HFF-Myc (cell line): ENCODE measurements around the gene GDPD1.

Experiments
- DNase-seq: peaks from one replicate; pipeline ENCODE4 v3.0.0-alpha.2; 2011; ENCODE audit warnings: low read depth; ENCODE audit errors: extremely low read depth
- H3K4me3 ChIP-seq: replicated peaks from 2 replicates; pipeline ENCODE4 v1.5.1; 2011; ENCODE audit warnings: low read depth, mild to moderate bottlenecking, control low read depth, low read length
- TF ChIP-seq, protein P1 (sequence below): IDR thresholded peaks from 2 replicates; pipeline ENCODE4 v1.5.1; 2012; ENCODE audit warnings: mild to moderate bottlenecking, low read depth, low read length, control low read depth; ENCODE audit errors: missing control alignments

GDPD1 gene

DNA sequence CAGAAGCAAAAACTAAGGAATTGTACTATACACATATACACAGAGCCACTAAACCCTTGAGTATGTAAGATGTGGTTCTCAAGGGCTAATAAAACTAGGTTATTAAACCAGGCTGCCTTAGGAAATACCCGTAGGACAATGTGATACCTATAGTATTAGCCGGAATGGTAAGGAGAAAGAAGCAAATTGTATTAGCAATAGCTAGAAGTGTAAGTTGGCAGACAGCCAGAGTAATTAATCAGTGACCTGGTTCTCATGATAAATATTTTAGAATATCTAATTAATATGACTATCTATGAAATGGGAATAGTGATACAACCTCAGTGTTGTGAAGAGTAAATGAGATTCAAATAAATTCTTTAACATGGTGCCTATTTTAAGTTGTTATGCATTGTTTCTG lies 18.6 kb downstream of the GDPD1 start:
- H3K4me3 ChIP-seq, result no peak overlapping the region

DNA sequence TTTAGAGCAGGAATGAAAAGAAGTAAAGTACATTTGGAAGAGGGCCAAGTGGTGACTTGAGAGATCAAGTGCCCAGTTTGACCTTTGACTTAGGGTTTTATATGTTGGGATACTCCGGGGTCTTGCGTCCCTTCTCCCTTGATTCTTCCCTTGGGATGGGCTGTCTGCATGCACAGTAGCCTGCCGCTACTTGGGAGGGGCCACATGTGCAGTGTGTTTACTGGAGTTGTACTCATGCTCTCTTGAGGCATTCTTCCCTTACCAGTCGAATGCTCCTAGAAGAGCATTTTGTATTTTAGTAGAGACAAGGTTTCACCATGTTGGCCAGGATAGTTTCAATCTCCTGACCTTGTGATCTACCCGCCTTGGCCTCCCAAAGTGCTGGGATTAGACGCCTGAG lies 23.8 kb downstream of the GDPD1 start:
- TF ChIP-seq, protein P1, sequence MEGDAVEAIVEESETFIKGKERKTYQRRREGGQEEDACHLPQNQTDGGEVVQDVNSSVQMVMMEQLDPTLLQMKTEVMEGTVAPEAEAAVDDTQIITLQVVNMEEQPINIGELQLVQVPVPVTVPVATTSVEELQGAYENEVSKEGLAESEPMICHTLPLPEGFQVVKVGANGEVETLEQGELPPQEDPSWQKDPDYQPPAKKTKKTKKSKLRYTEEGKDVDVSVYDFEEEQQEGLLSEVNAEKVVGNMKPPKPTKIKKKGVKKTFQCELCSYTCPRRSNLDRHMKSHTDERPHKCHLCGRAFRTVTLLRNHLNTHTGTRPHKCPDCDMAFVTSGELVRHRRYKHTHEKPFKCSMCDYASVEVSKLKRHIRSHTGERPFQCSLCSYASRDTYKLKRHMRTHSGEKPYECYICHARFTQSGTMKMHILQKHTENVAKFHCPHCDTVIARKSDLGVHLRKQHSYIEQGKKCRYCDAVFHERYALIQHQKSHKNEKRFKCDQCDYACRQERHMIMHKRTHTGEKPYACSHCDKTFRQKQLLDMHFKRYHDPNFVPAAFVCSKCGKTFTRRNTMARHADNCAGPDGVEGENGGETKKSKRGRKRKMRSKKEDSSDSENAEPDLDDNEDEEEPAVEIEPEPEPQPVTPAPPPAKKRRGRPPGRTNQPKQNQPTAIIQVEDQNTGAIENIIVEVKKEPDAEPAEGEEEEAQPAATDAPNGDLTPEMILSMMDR, result no peak
- no peak for DNase-seq
- H3K4me3 ChIP-seq, result no peak overlapping the region

More for the DNA sequence above, 18.6 kb downstream of the GDPD1 start:
- no peak for DNase-seq
- TF ChIP-seq, protein P1, result no peak

DNA sequence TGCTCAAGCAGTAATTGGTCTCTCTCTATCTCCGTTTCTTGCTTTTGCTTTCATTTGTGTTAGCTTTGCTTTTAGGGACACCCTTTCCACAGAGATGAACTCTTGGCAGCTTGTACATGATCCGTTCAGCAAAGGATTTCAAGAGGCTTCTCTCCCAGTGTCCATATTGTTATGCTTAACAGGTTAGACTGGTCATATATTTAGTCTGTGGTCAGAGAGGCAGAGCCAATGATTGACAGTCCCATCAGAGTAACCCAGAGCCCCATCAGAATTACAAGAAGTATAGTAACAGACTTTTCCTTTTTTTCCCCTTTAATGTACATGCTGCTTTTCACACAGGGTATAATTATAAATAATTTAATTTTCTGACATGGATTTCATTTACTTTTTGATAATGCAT lies 34.4 kb downstream of the GDPD1 start:
- TF ChIP-seq, protein P1, result no peak
- no peak overlapping the region for H3K4me3 ChIP-seq
- DNase-seq, result no peak

DNA sequence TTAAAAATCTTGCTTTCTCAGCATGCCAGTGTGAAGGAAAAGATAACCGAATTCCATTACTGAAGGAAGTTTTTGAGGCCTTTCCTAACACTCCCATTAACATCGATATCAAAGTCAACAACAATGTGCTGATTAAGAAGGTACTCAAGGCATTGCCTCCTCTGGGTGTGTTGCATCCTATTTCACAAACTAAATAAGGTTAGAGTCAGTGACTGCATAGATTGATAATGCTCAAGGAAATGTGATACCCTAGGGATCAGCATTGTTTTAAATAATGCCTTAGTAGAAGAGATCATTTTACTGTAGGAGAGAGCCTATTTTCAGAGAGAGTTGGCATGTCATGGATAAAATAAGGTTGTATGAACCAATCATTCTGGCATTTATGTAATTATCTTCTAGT lies 36.8 kb downstream of the GDPD1 start:
- TF ChIP-seq, protein P1, result no peak
- H3K4me3 ChIP-seq, result no peak overlapping the region
- DNase-seq, result no peak

DNA sequence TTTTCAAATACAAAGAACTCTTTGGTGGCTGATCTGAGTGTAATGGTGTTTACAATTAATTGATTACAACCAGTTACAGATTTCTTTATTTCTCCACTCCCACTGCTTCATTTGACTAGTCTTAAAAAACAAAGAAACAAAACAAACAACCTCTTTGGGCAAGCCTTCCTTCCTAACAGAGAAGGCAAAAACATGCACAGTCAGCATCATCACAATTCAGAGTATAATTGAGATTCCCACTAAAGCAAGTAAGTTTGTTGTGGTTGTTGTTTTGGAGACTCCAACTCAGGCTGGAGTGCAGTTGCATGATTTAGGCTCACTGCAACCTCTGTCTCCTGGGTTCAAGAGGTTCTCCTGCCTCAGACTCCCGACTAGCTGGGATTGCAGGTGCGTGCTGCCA lies 40.4 kb downstream of the GDPD1 start:
- no peak for DNase-seq
- TF ChIP-seq, protein P1, result no peak

DNA sequence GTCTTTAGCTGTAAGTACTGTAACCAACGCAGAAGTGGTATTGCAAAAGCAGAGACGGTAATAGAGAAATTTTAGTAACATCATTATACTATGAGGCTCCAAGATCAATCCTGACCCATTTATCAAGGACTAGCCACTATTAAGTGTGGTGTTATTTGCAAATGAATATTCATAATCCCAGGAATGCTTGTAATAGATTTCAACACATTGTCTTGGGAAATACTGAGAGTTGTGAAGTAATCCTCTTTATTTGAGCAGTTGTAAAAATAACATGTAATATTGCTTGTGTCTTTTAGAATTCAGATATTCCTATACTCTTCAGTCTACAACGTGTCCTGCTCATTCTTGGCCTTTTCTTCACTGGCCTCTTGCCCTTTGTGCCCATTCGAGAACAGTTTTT lies 46.4 kb downstream of the GDPD1 start:
- H3K4me3 ChIP-seq, result no peak overlapping the region
- TF ChIP-seq, protein P1, result no peak
- DNase-seq, result no peak

More for the DNA sequence above, 40.4 kb downstream of the GDPD1 start:
- no peak overlapping the region for H3K4me3 ChIP-seq

DNA sequence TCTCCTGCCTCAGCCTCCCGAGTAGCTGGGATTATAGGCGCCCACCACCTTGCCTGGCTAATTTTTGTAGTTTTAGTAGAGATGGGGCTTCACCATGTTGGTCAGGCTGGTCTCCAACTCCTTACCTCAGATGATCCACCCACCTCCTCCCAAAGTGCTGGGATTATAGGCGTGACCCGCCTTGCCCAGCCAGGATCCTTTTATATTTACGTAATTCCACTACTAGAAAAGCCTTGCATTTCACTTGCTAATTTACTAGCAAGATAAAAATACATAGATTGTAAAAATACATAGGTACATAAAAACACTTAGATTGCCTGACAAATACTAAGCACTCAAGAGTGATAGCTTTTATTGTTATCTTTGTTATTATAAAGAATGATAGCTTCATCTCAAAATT lies 47.5 kb downstream of the GDPD1 start:
- no peak for DNase-seq
- TF ChIP-seq, protein P1, result no peak
- H3K4me3 ChIP-seq, result no peak overlapping the region
